Measurements from ENCODE around the gene CDC14A. TPM values are rescaled to one million over a fixed set of nuclear protein-coding genes. Genes with fewer than 3 reads are reported as not detected.

Gene CDC14A
- total and polyA plus RNA-seq, 2 donors (not counting 3 experiments of a cell fraction or from before 2014, with no cell fraction given): 3.4 to 13.9 TPM

DNA sequence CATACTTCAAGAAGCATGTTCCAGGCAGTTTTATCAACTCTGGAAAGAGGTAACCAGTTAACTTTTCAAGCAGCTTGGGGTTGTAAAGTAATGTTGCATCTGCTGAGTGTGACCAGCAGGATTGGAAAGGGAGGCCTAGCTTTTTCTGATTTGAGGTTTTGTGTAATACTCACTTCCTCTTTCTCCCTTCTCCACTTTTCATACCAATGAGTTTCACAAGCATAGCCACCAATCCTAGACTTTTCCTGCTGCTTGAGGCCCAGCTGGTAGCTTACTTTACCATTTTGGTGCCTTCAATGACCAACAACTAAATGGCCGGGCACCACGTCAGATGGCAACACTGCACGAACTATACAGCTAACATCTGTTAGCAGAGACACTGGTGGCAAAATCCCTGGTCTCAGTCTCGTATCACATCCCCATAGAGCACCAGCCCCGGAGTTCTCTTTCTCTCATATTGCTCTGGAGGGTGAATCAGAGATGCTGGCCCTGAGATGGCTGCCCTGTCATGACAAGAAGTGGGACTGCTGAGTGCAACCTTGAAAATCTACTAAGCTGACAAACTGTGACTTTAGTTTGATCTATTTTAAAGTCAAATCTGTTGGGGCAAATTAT lies 170.8 kb downstream of the CDC14A start:
- CTCF ChIA-PET: no interaction called here
- DNase-seq (ENCODE audit: low read depth, low spot score) (no peak), FAIRE-seq (no peak)
- Histone ChIP-seq H3K4me2 (ENCODE audit: insufficient read depth, low read length) (no peak overlapping the region), H3K79me2 (ENCODE audit: control insufficient read depth, insufficient read depth, low read length) (no peaks in the 10 kb centered on the region), H4K20me1 (replicated peaks; ENCODE audit: control insufficient read depth, extremely low read depth, insufficient read depth, low read length) (no peaks in the 10 kb centered on the region), H3K9me3 (replicated peaks; ENCODE audit: control insufficient read depth, insufficient read depth, low read length) (no peaks in the 10 kb centered on the region), H3K9ac (replicated peaks; ENCODE audit: extremely low read depth, insufficient read depth, low read length) (no peak overlapping the region), H3K27me3 (ENCODE audit: control insufficient read depth in 2 of 2, insufficient read depth in 2 of 2, low read length in 2 of 2) (no peaks in the 10 kb centered on the region), H3K9me1 (replicated peaks; ENCODE audit: control insufficient read depth, extremely low read depth, insufficient read depth, low read length) (no peaks in the 10 kb centered on the region), H3K27ac (ENCODE audit: insufficient read depth, low read depth, low read length) (no peak overlapping the region), H3K4me3 (replicated peaks in 1 of 3; ENCODE audit: insufficient read depth in 1 of 3, low read depth in 1 of 3, low read length in 3 of 3) (no peak overlapping the region), H3K36me3 (ENCODE audit: control insufficient read depth in 2 of 2, extremely low read depth in 1 of 2, insufficient read depth in 2 of 2, low read length in 2 of 2) (peaks cover 0 to 4% of the 10 kb centered on the region in 2 experiments), H2AFZ (ENCODE audit: low read depth, low read length) (no peak overlapping the region), H3K4me1 (ENCODE audit: control insufficient read depth, extremely low read depth, insufficient read depth, low read length) (no peaks in the 10 kb centered on the region)
- no TSS peak for BruUV-seq (replicated peaks)
- TF ChIP-seq GATA2 (IDR thresholded peaks at IDR 0.05; ENCODE audit: insufficient read depth, insufficient read length, low read depth, low read length): no peak
- TF ChIP-seq, protein P1, sequence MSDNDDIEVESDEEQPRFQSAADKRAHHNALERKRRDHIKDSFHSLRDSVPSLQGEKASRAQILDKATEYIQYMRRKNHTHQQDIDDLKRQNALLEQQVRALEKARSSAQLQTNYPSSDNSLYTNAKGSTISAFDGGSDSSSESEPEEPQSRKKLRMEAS (IDR thresholded peaks at IDR 0.05; ENCODE audit: insufficient read depth, insufficient read length): no peak
- no peak for TF ChIP-seq MYC (IDR thresholded peaks at IDR 0.05; ENCODE audit: low read depth, low read length)
- no peak for TF ChIP-seq POLR2AphosphoS5 (IDR thresholded peaks at IDR 0.05; ENCODE audit: insufficient read depth, low read depth, low read length)
- no peak for TF ChIP-seq POLR2A (IDR thresholded peaks at IDR 0.05; ENCODE audit: low read depth, low read length)
- TF ChIP-seq EZH2 (IDR thresholded peaks at IDR 0.05; ENCODE audit: borderline replicate concordance, low read depth, low read length, severe bottlenecking): no peak
- TF ChIP-seq, protein P2, sequence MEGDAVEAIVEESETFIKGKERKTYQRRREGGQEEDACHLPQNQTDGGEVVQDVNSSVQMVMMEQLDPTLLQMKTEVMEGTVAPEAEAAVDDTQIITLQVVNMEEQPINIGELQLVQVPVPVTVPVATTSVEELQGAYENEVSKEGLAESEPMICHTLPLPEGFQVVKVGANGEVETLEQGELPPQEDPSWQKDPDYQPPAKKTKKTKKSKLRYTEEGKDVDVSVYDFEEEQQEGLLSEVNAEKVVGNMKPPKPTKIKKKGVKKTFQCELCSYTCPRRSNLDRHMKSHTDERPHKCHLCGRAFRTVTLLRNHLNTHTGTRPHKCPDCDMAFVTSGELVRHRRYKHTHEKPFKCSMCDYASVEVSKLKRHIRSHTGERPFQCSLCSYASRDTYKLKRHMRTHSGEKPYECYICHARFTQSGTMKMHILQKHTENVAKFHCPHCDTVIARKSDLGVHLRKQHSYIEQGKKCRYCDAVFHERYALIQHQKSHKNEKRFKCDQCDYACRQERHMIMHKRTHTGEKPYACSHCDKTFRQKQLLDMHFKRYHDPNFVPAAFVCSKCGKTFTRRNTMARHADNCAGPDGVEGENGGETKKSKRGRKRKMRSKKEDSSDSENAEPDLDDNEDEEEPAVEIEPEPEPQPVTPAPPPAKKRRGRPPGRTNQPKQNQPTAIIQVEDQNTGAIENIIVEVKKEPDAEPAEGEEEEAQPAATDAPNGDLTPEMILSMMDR (IDR thresholded peaks at IDR 0.05; ENCODE audit: extremely low read depth in 1 of 2, insufficient read depth in 1 of 2, low read depth in 1 of 2, low read length in 2 of 2): no peak
- no peak for TF ChIP-seq FOS (IDR thresholded peaks at IDR 0.05; ENCODE audit: borderline replicate concordance, insufficient read depth, low read length)
- no peak for TF ChIP-seq JUN (IDR thresholded peaks at IDR 0.05; ENCODE audit: borderline replicate concordance, insufficient read depth, insufficient read length, low read depth)
- intact Hi-C loops (cut with micrococcal nuclease): no loop called here
- POLR2A ChIA-PET: no interaction called here
- dilution Hi-C loops (cut with MboI; ENCODE audit: extremely low pct_ligation_motif_present, low sequenced_read_pairs): no loop called here

Measured in endothelial cell of umbilical vein (primary cell).